ENCODE results near the gene ST6GAL1.

DNA sequence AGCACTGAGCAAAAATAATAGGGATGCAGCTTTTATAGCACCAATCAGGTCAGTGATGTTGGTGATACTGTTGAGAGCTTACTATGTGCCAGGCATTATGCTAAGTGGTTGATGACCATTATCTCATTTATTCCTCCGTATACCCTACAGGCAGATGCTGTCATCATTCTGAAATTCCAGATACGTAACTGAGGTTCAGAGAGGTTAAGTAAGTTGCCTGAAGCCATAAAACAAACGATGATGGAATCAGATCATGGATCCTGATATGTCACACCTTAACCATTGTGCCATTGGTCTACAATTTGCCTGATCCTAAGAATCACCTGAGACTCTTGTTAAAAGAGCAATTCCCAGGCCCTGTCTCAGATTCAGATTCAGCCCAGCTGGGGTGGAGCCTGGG is 49.5 kb downstream of the ST6GAL1 start:
- TF ChIP-seq FOXM1 (IDR thresholded peaks at IDR 0.05; ENCODE audit: borderline replicate concordance, low read depth) (no peak), RAD21 (IDR thresholded peaks at IDR 0.05; ENCODE audit: low read depth) (no peak), REST (IDR thresholded peaks at IDR 0.05; ENCODE audit: low read depth) (no peak), USF1 (IDR thresholded peaks at IDR 0.05) (no peak)
- TF ChIP-seq, protein P1, sequence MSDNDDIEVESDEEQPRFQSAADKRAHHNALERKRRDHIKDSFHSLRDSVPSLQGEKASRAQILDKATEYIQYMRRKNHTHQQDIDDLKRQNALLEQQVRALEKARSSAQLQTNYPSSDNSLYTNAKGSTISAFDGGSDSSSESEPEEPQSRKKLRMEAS (IDR thresholded peaks at IDR 0.05) = no peak

All from Ishikawa (cell line).